Endothelial cell of umbilical vein (primary cell): ENCODE measurements around the gene PDGFB. TPM values are rescaled to one million over a fixed set of nuclear protein-coding genes. Genes with fewer than 3 reads are reported as not detected.
A peak's percentile ranks its signal among the peaks of the same experiment; 100 is the strongest.

ENCODE experiments used
- BruUV-seq: library from RNA; stranded (reverse); fragments of 400-500 nt; replicated peaks from 2 replicates; lab custom pipeline; 2021; lab: Mats Ljungman, UMichigan
- CTCF ChIA-PET: fragments of 300-600, 350-600 bp; sonication (Branson Sonifier 250); formaldehyde crosslinking; loops from one replicate; lab custom pipeline; 2021; ENCODE audit warnings: antibody characterized with exemption, inconsistent platforms; lab: Charles Lee
- POLR2A ChIA-PET: fragments of 300-600, 350-600 bp; sonication (Branson Sonifier 250); formaldehyde crosslinking; loops from one replicate; lab custom pipeline; 2021; ENCODE audit warnings: antibody characterized with exemption, inconsistent platforms; lab: Charles Lee
- DNase-seq: peaks from one replicate; pipeline ENCODE4 v3.0.0-alpha.2; 2011; ENCODE audit warnings: low read depth, low spot score
- FAIRE-seq: peaks from 2 replicates; lab custom pipeline; 2011; peaks lifted over from hg19 to GRCh38; lab: Jason Lieb, UNC
- H2AFZ ChIP-seq: 2 replicates; pipeline ENCODE4 v1.6.0; 2012; ENCODE audit warnings: low read depth, low read length, control low read depth, inconsistent platforms
- H3K27ac ChIP-seq: 2 replicates; pipeline ENCODE4 v1.5.1; 2011; ENCODE audit warnings: low read depth, mild to moderate bottlenecking, control low read depth, low read length, moderate library complexity; ENCODE audit not compliant: insufficient read depth
- H3K27me3 ChIP-seq, 2 experiments: 2 replicates each; pipeline versions ENCODE4 v1.6.0 to v1.6.1; 2011; ENCODE audit warnings: low read length in 2 of 2, mixed read lengths in 1 of 2; ENCODE audit not compliant: control insufficient read depth in 2 of 2, insufficient read depth in 2 of 2
- H3K36me3 ChIP-seq, 2 experiments: 2 replicates in 1 of 2; 3 replicates in 1 of 2; pipeline ENCODE4 v1.5.1; 2011; ENCODE audit warnings: low read length in 2 of 2, mild to moderate bottlenecking in 1 of 2, moderate library complexity in 1 of 2; ENCODE audit not compliant: control insufficient read depth in 2 of 2, insufficient read depth in 2 of 2; ENCODE audit errors: extremely low read depth in 1 of 2
- H3K4me1 ChIP-seq: 3 replicates; pipeline ENCODE4 v1.5.1; 2011; ENCODE audit warnings: mild to moderate bottlenecking, low read length; ENCODE audit not compliant: control insufficient read depth, insufficient read depth; ENCODE audit errors: extremely low read depth
- H3K4me2 ChIP-seq: 2 replicates; pipeline ENCODE4 v1.6.1; 2011; ENCODE audit warnings: low read length, control low read depth, mixed read lengths; ENCODE audit not compliant: insufficient read depth
- H3K4me3 ChIP-seq, 3 experiments: fragments of 200-600 bp in 1 of 3; sonication (generic), shearing (Covaris generic) in 1 of 3; replicated peaks in 1 of 3; 2 replicates each; pipeline ENCODE4 v1.5.1; 2011 to 2016; ENCODE audit warnings: control low read depth in 3 of 3, low read length in 3 of 3, mild to moderate bottlenecking in 2 of 3, inconsistent platforms in 1 of 3, low read depth in 1 of 3, moderate library complexity in 1 of 3; ENCODE audit not compliant: insufficient read depth in 1 of 3
- H3K79me2 ChIP-seq: 2 replicates; pipeline ENCODE4 v1.6.0; 2012; ENCODE audit warnings: low read length, inconsistent platforms; ENCODE audit not compliant: control insufficient read depth, insufficient read depth
- H3K9ac ChIP-seq: replicated peaks from 2 replicates; pipeline ENCODE3; 2011; ENCODE audit warnings: low read length, control low read depth; ENCODE audit not compliant: insufficient read depth; ENCODE audit errors: extremely low read depth
- H3K9me1 ChIP-seq: replicated peaks from 3 replicates; pipeline ENCODE4 v1.6.0; 2011; ENCODE audit warnings: mild to moderate bottlenecking, low read length; ENCODE audit not compliant: control insufficient read depth, insufficient read depth; ENCODE audit errors: extremely low read depth
- H3K9me3 ChIP-seq: replicated peaks from 2 replicates; pipeline ENCODE4 v1.5.1; 2012; ENCODE audit warnings: low read length, inconsistent platforms; ENCODE audit not compliant: control insufficient read depth, insufficient read depth
- H4K20me1 ChIP-seq: replicated peaks from 2 replicates; pipeline ENCODE3; 2011; ENCODE audit warnings: mild to moderate bottlenecking, low read length; ENCODE audit not compliant: control insufficient read depth, insufficient read depth; ENCODE audit errors: extremely low read depth
- EZH2 ChIP-seq: IDR thresholded peaks from 2 replicates; pipeline ENCODE4 v1.6.1; 2012; ENCODE audit warnings: borderline replicate concordance, low read depth, mild to moderate bottlenecking, moderate library complexity, low read length, inconsistent platforms; ENCODE audit not compliant: severe bottlenecking
- FOS ChIP-seq: IDR thresholded peaks from 2 replicates; pipeline ENCODE4 v1.6.1; 2011; ENCODE audit warnings: mild to moderate bottlenecking, low read length, moderate library complexity, borderline replicate concordance; ENCODE audit not compliant: insufficient read depth
- MYC ChIP-seq: IDR thresholded peaks from one replicate; pipeline ENCODE4 v1.6.1; 2011; ENCODE audit warnings: mild to moderate bottlenecking, low read depth, low read length
- POLR2AphosphoS5 ChIP-seq: IDR thresholded peaks from 2 replicates; pipeline ENCODE4 v1.6.1; 2012; ENCODE audit warnings: low read depth, mild to moderate bottlenecking, control low read depth, low read length, moderate library complexity; ENCODE audit not compliant: insufficient read depth
- dilution Hi-C: fragments of 300-500 bp; cut with MboI; formaldehyde crosslinking; loops from one replicate; pipeline ENCODE4 v1.15.0; 2019; ENCODE audit warnings: low sequenced_read_pairs; ENCODE audit not compliant: extremely low pct_ligation_motif_present
- intact Hi-C: fragments of 100-400 bp; cut with micrococcal nuclease; formaldehyde crosslinking; loops from one replicate; pipeline ENCODE4 v1.10.0; 2022
- polyA plus RNA-seq, 4 experiments: library from polyadenylated mRNA; depleted of rRNA in 3 of 4; stranded (reverse) in 3 of 4; unstranded in 1 of 4; fragments of >200 nt; gene quantifications; 2 replicates each; pipeline versions ENCODE4 v1.2.1 to v1.2.3, GENCODE V29; 2011 to 2012; ENCODE audit warnings: missing spikeins in 1 of 4
- total RNA-seq: library from RNA; stranded (reverse); gene quantifications from 2 replicates; pipeline ENCODE4 v1.2.3, GENCODE V29; 2021
- TF ChIP-seq, protein P1 (sequence below): IDR thresholded peaks from 2 replicates; pipeline ENCODE4 v1.6.1; 2011; ENCODE audit not compliant: insufficient read depth, insufficient read length
- TF ChIP-seq, protein P2 (sequence below), 2 donors: IDR thresholded peaks; 1 replicate in 1 of 2; 2 replicates in 1 of 2; pipeline ENCODE4 v1.5.1; 2011; ENCODE audit warnings: low read length in 2 of 2, mild to moderate bottlenecking in 2 of 2, moderate library complexity in 2 of 2, control low read depth in 1 of 2, inconsistent platforms in 1 of 2, low read depth in 1 of 2; ENCODE audit not compliant: insufficient read depth in 1 of 2; ENCODE audit errors: extremely low read depth in 1 of 2

PDGFB gene
- total and polyA plus RNA-seq, 2 donors (not counting 3 experiments of a cell fraction or from before 2014, with no cell fraction given) = 135 to 240 TPM

DNA sequence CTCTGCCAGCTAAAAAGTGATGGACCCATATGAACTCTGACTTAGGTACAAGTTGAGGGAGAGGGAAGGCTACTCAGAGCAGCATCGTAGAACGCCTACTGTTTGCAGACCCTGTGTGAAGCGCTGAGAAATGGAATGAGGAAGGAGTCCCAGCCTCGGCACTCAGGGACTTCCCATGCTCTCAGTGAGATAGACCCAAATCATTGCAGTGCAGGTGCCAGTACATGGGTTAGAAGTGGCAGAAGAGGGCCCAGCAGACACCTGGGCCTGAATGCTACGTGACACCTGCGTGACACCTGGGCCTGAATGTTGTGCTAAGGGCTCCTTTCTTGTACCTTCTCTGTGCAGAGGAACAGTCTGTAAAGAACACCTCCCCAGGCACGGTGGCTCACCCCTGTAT lies 2.6 kb upstream of the PDGFB start:
- dilution Hi-C loops (no loop called here), intact Hi-C loops (no loop called here)
- Histone ChIP-seq H3K9ac (no peak overlapping the region), H3K36me3 (no peaks in the 10 kb centered on the region), H3K4me2 (no peak overlapping the region), H3K4me1 (peaks cover 15% of the 10 kb centered on the region), H3K9me1 (no peaks in the 10 kb centered on the region), H2AFZ (no peak overlapping the region), H3K27ac (no peak overlapping the region), H3K9me3 (no peaks in the 10 kb centered on the region), H4K20me1 (no peaks in the 10 kb centered on the region), H3K27me3 (no peaks in the 10 kb centered on the region), H3K4me3 (no peak overlapping the region), H3K79me2 (peaks cover 25% of the 10 kb centered on the region)
- DNase-seq = no peak
- ChIA-PET CTCF (interaction anchor here (3.7 to 5.5 kb wide), 2 partner anchors 59 to 63 kb away, joined by 19 to 37 read pairs; no protein-coding TSS in a partner anchor), POLR2A (no interaction called here)
- FAIRE-seq = peak; percentile 18
- TF ChIP-seq EZH2 (no peak), POLR2AphosphoS5 (no peak), MYC (no peak), FOS (no peak)
- no TSS peak for BruUV-seq

DNA sequence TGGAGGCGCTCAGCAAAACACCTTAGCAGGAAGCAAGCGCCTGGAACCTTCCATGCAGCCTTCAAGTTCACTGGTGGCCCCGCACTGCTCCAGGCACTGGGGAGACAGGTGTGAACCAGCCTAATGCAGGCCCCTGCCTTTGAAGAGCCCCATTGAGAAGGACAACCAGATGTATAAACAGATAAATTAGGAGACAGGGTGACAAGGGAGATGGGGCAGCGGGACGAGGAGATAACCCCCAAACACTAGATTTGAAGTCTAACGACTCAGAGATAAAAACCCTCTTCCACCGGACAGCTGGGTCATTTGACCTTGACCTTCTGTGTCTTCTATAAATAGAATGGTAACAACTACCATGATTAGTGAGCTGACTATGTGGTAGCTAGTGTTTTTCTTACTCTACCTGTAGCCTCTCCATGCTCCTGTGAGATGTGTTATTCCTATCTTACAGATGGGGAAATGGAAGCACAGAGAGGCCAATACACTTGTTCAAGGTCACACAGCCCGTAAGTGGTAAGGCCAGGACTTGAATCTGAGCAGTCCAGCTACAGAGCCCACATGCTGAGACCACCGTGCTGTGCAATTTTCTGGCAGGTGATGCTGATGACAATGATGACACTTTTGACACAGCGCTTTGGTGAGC lies 2.0 kb upstream of the PDGFB start:
- POLR2A ChIA-PET = interaction anchor here (2.6 kb wide), 1 partner anchor 60 kb away, joined by 12 read pairs; no protein-coding TSS in a partner anchor
- no peaks in the 10 kb centered on the region for H3K9me3 ChIP-seq
- CTCF ChIA-PET = interaction anchor here (2.3 to 5.5 kb wide), 2 partner anchors 64 to 76 kb away, joined by 10 to 37 read pairs; no protein-coding TSS in a partner anchor
- no peaks in the 10 kb centered on the region for H3K36me3 ChIP-seq
- H3K79me2 ChIP-seq = peaks cover 30% of the 10 kb centered on the region
- H3K4me3 ChIP-seq = no peak overlapping the region
- H3K9ac ChIP-seq = no peak overlapping the region
- no peaks in the 10 kb centered on the region for H3K27me3 ChIP-seq
- H2AFZ ChIP-seq = no peak overlapping the region
- H3K9me1 ChIP-seq = no peaks in the 10 kb centered on the region
- no peak overlapping the region for H3K27ac ChIP-seq
- DNase-seq = no peak
- intact Hi-C loops (no loop called here), dilution Hi-C loops (no loop called here)
- no peak overlapping the region for H3K4me2 ChIP-seq
- H3K4me1 ChIP-seq = peaks cover 13% of the 10 kb centered on the region
- BruUV-seq = no TSS peak
- TF ChIP-seq, protein P1, sequence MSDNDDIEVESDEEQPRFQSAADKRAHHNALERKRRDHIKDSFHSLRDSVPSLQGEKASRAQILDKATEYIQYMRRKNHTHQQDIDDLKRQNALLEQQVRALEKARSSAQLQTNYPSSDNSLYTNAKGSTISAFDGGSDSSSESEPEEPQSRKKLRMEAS = no peak
- TF ChIP-seq MYC (no peak), FOS (no peak), EZH2 (no peak)
- TF ChIP-seq, protein P2, sequence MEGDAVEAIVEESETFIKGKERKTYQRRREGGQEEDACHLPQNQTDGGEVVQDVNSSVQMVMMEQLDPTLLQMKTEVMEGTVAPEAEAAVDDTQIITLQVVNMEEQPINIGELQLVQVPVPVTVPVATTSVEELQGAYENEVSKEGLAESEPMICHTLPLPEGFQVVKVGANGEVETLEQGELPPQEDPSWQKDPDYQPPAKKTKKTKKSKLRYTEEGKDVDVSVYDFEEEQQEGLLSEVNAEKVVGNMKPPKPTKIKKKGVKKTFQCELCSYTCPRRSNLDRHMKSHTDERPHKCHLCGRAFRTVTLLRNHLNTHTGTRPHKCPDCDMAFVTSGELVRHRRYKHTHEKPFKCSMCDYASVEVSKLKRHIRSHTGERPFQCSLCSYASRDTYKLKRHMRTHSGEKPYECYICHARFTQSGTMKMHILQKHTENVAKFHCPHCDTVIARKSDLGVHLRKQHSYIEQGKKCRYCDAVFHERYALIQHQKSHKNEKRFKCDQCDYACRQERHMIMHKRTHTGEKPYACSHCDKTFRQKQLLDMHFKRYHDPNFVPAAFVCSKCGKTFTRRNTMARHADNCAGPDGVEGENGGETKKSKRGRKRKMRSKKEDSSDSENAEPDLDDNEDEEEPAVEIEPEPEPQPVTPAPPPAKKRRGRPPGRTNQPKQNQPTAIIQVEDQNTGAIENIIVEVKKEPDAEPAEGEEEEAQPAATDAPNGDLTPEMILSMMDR (IDR thresholded peaks at IDR 0.05; ENCODE audit: extremely low read depth in 1 of 2, insufficient read depth in 1 of 2, low read depth in 1 of 2, low read length in 2 of 2) = no peak
- no peak for FAIRE-seq
- H4K20me1 ChIP-seq = no peaks in the 10 kb centered on the region
